Uterus (tissue), 4 donors: ENCODE results near the gene NMNAT2. TPM values are rescaled to one million over a fixed set of nuclear protein-coding genes. Genes with fewer than 3 reads are reported as not detected.
"Not testable (repeated sequence)": the region's sequence is repeated elsewhere in the genome, so short reads cannot be mapped to it uniquely, and the experiment has no call there.

Experiments
- DNase-seq, 2 donors: peaks; one replicate each; pipeline ENCODE4 v3.0.0-alpha.2; 2019 to 2020
- H3K27ac ChIP-seq, 2 donors: fragments of 200-600 bp; sonication (generic); 1 replicate in 1 of 2; 2 replicates in 1 of 2; pipeline ENCODE4 v1.5.1; 2016 to 2018
- H3K27me3 ChIP-seq, 2 donors: fragments of 200-600 bp; sonication (generic); one replicate each; pipeline ENCODE4 v1.5.1; 2018 to 2019; ENCODE audit warnings: control low read depth in 1 of 2
- H3K36me3 ChIP-seq, 2 donors: fragments of 200-600 bp; sonication (generic); one replicate each; pipeline ENCODE4 v1.5.1; 2019; ENCODE audit warnings: control low read depth in 1 of 2
- H3K4me1 ChIP-seq, 2 donors: fragments of 200-600 bp; sonication (generic); one replicate each; pipeline ENCODE4 v1.5.1; 2018 to 2019; ENCODE audit warnings: control low read depth in 1 of 2
- H3K4me3 ChIP-seq, 2 donors: fragments of 200-600 bp; sonication (generic); 1 replicate in 1 of 2; 2 replicates in 1 of 2; pipeline ENCODE4 v1.5.1; 2018 to 2019; ENCODE audit warnings: mild to moderate bottlenecking in 1 of 2
- H3K9me3 ChIP-seq, 2 donors: fragments of 200-600 bp; sonication (generic); one replicate each; pipeline ENCODE4 v1.5.1; 2019; ENCODE audit warnings: control low read depth in 1 of 2
- POLR2A ChIP-seq, 2 donors: fragments of 450-650 bp; IDR thresholded peaks; one replicate each; pipeline ENCODE4 v1.6.1; 2016; ENCODE audit warnings: antibody characterized with exemption in 2 of 2, mild to moderate bottlenecking in 1 of 2, moderate library complexity in 1 of 2
- intact Hi-C: fragments of 100-400 bp; cut with DNase I; formaldehyde crosslinking; loops from one replicate; pipeline ENCODE4 v1.15.1; 2023; ENCODE audit warnings: low total_unique reads
- total RNA-seq, 4 donors: library from RNA; depleted of rRNA in 3 of 4; stranded (reverse); fragments of >200 nt in 3 of 4; gene quantifications; one replicate each; pipeline versions ENCODE4 v1.1.0 to v1.2.4, GENCODE V29; 2014 to 2023
- TF ChIP-seq, protein P1 (sequence below), 4 experiments: fragments of 200-600 bp in 2 of 4; fragments of 450-650 bp in 2 of 4; sonication (generic) in 2 of 4; IDR thresholded peaks; one replicate each; pipeline ENCODE4 v1.5.1; 2016 to 2019; ENCODE audit warnings: antibody characterized with exemption in 4 of 4, mild to moderate bottlenecking in 2 of 4, moderate library complexity in 1 of 4
- donor health status: DM: yes; HTN: yes; CAD: no.

Gene NMNAT2
- total RNA-seq, 4 donors from 2014 or later, result 0.85 to 2.8 (median 1.5) TPM; not detected in 1

- intact Hi-C loops, result no loop called here
- Histone ChIP-seq H3K4me1 (no peaks in the 10 kb centered on the region), H3K27me3 (no peaks in the 10 kb centered on the region), H3K36me3 (no peaks in the 10 kb centered on the region), H3K4me3 (no peak overlapping the region), H3K9me3 (no peaks in the 10 kb centered on the region), H3K27ac (no peak overlapping the region)
- TF ChIP-seq, protein P1, sequence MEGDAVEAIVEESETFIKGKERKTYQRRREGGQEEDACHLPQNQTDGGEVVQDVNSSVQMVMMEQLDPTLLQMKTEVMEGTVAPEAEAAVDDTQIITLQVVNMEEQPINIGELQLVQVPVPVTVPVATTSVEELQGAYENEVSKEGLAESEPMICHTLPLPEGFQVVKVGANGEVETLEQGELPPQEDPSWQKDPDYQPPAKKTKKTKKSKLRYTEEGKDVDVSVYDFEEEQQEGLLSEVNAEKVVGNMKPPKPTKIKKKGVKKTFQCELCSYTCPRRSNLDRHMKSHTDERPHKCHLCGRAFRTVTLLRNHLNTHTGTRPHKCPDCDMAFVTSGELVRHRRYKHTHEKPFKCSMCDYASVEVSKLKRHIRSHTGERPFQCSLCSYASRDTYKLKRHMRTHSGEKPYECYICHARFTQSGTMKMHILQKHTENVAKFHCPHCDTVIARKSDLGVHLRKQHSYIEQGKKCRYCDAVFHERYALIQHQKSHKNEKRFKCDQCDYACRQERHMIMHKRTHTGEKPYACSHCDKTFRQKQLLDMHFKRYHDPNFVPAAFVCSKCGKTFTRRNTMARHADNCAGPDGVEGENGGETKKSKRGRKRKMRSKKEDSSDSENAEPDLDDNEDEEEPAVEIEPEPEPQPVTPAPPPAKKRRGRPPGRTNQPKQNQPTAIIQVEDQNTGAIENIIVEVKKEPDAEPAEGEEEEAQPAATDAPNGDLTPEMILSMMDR (IDR thresholded peaks at IDR 0.05), result no peak
- no peak for TF ChIP-seq POLR2A (IDR thresholded peaks at IDR 0.05)
- no peak for DNase-seq
Measured at GRCh38 chr1:183433703-183434102, 15.5 kb upstream of the NMNAT2 start.

- H3K4me3 ChIP-seq, result no peak overlapping the region
- no peaks in the 10 kb centered on the region for H3K36me3 ChIP-seq
- intact Hi-C loops, result no loop called here
- H3K27me3 ChIP-seq, result no peaks in the 10 kb centered on the region
- no peak for DNase-seq
- TF ChIP-seq, protein P1 (IDR thresholded peaks at IDR 0.05), result no peak
- TF ChIP-seq POLR2A (IDR thresholded peaks at IDR 0.05), result no peak
- no peak overlapping the region for H3K27ac ChIP-seq
- H3K4me1 ChIP-seq, result no peaks in the 10 kb centered on the region
- H3K9me3 ChIP-seq, result no peaks in the 10 kb centered on the region
Measured at GRCh38 chr1:183432548-183432875, 14.3 kb upstream of the NMNAT2 start.

DNA sequence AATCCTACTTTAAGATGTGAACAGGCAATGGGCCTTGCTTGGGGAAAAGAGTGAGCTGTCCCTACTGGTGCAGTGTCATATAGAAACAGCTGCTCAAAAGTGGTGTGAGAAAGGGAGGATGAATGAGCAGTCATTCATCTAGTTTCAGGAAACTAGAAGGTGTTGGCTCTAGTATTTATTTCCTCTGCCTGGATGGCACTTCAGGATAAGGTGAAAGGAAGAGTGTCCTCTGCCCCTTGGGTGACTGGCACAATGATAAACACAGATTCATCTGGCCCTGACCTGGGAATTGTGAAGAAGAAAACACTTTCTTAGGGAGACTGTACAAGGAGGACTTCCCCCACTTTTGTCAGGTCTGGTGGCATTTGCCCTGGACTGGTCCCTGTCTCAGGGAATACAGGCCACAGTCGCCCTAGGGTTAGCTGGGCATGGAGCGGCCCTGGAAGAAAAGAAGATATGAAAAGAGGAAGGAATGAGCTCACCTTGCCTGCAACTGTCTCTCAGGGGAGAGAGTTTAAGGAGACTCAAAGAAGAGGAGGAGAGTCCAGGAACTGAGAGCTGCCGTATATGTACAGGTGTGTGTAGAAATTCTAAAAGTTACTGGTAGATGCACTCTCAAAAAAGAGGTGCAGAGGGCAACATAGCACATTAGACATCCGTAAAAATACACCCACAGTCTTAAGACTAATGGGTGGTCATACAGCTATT is 13.8 kb upstream of the NMNAT2 start:
- H3K4me1 ChIP-seq, result no peaks in the 10 kb centered on the region
- TF ChIP-seq, protein P1 (IDR thresholded peaks at IDR 0.05), result no peak
- no peak for TF ChIP-seq POLR2A (IDR thresholded peaks at IDR 0.05)
- H3K9me3 ChIP-seq, result no peaks in the 10 kb centered on the region
- intact Hi-C loops, result no loop called here
- no peaks in the 10 kb centered on the region for H3K36me3 ChIP-seq
- H3K27ac ChIP-seq, result no peak overlapping the region
- no peak overlapping the region for H3K4me3 ChIP-seq
- no peak for DNase-seq
- H3K27me3 ChIP-seq, result no peaks in the 10 kb centered on the region

- DNase-seq, H3K36me3 ChIP-seq, H3K4me1 ChIP-seq, H3K9me3 ChIP-seq, H3K27me3 ChIP-seq, intact Hi-C loops, H3K27ac ChIP-seq, H3K4me3 ChIP-seq: not testable (repeated sequence)
Measured at GRCh38 chr1:183427591-183427990, 9.4 kb upstream of the NMNAT2 start.

DNA sequence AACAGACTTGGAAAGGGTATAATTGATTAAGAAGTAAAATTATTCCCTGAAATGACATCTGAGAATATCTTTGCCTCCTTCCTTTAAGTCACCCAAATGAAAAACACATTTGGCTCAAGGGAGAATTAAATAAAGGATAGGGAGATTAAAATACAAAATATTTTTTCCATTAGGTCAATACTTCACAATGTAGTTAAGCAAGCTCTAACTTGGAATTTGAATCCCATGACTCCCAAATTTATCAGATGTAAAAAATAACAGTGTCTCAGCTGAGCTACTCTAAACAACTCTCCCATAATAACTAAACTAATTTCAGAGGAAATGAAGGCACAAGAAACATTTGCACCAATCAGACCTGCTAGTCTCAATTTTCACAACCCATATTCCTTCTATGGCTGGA is 6.5 kb upstream of the NMNAT2 start:
- no peak for TF ChIP-seq POLR2A (IDR thresholded peaks at IDR 0.05)
- TF ChIP-seq, protein P1 (IDR thresholded peaks at IDR 0.05), result no peak
- intact Hi-C loops, result no loop called here

GRCh38 chr1:183423541-183423940 is 5.4 kb upstream of the NMNAT2 start:
- DNase-seq, result no peak
- intact Hi-C loops, result no loop called here
- TF ChIP-seq POLR2A (IDR thresholded peaks at IDR 0.05), result no peak
- TF ChIP-seq, protein P1 (IDR thresholded peaks at IDR 0.05), result no peak
- Histone ChIP-seq H3K4me1 (no peaks in the 10 kb centered on the region), H3K36me3 (no peaks in the 10 kb centered on the region), H3K27me3 (no peaks in the 10 kb centered on the region), H3K4me3 (no peak overlapping the region), H3K27ac (no peak overlapping the region), H3K9me3 (no peaks in the 10 kb centered on the region)

More for the DNA sequence above, 6.5 kb upstream of the NMNAT2 start:
- Histone ChIP-seq H3K27me3 (no peaks in the 10 kb centered on the region), H3K4me3 (no peak overlapping the region), H3K4me1 (no peaks in the 10 kb centered on the region), H3K36me3 (no peaks in the 10 kb centered on the region), H3K9me3 (no peaks in the 10 kb centered on the region), H3K27ac (no peak overlapping the region)
- DNase-seq, result no peak
